ENCODE results near the gene FBXO31.

FBXO31 gene

DNA sequence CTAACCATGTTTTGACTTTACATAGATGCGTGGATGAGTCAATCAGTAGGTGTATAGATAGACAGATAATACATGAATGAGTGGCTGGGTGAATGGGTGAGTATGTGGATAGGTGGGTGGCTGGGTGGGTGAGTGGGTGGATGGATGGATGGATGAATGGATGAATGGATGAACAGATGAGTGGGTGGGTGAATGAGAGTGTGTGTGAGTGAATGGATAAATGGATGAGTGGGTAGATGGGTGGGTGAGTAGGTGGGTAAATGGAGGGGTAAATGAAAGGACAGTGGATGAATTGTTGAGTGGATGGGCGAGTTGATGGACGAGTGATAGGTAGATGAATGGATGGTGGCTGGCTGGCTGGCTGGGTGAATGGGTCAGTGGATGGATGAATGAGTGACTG is 89.6 kb downstream of the FBXO31 start:
- DNase-seq (ENCODE audit: extremely low read depth in 1 of 2, low read depth in 1 of 2) = no peak

DNA sequence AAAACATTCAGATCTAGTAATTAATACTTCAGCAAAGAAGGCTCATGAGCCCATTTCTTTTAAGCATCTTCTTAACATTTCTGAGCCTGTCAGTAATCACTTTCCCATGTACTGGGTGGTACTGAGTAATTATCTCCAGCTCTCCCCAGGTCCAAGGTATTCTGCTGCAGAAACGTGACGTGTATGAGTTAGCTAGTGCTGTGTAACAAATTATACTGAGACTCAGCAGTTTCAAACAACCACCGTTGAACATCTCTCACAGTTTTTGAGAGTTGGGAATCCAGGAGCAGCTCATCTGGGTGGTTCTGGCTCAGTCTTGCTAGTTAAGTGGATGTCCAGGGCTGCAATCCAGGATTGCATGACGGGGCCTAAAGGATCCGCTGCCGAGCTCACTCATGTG is 91.6 kb downstream of the FBXO31 start:
- DNase-seq (ENCODE audit: extremely low read depth in 1 of 2, low read depth in 1 of 2) = no peak

DNA sequence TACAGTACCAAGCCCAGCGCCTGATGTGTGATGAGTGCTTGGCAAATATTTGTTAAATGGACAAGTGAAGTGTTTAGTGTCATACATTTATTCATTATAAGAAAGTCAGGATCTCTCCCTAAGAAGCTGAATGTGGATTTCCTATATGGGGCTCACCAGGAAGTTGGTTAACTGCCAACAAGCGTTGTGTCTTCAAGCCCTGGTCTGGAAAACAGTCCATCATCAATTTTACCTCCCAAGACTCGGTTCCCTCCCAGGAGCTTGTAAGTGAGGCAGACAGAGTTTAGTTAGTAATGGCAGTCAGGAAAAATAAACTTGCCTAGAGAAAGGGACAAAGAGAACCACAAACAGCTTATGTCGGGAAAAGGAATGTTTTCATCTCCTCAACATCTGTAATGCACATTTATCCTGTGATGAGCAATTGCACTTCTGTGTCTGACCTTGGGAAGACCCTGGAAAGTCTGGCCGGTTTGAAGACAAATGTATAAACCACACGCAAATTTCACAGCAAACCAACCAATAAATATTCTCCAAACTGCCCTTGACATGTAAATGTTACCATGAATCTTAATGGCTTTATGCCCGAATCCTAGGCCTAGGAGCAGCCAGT is 94.7 kb downstream of the FBXO31 start:
- no peak for DNase-seq (ENCODE audit: extremely low read depth in 1 of 2, low read depth in 1 of 2)

DNA sequence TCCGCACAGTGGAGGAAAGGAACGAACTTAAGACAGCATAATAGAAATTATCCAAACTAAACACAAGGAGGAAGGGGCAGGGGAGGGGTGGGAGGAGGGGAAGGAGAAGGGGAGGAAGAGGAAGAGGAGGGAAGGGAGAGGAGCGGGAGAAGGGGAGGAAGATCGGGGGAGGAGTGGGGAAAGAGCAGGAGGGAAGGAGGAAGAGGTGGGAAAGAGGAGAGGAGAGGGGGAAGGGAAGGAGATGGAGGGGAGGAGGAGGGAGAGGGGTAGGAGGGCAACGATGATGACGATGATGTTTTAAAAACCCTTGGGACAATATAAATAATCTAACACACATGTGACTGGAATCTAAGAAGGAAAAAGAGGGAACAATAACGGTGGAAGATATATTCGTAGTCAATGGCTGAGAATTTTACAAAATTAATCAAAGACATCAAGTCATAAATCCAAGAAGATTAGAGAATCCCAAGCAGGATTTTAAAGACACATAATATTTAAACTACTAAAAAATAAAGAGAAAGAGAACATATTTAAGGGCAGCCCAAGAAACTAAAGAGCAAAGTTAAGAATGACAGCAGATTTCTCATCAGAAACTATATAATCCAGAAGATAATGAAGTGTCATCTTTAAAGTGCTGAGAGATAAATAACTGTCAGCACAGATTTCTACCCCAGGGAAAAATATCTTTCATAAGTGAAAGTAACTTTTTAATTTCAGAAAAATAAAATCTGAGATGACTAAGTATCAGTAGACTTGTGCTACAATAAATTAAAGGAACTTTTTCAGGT is 96.5 kb downstream of the FBXO31 start:
- no peak for DNase-seq (ENCODE audit: extremely low read depth in 1 of 2, low read depth in 1 of 2)

DNA sequence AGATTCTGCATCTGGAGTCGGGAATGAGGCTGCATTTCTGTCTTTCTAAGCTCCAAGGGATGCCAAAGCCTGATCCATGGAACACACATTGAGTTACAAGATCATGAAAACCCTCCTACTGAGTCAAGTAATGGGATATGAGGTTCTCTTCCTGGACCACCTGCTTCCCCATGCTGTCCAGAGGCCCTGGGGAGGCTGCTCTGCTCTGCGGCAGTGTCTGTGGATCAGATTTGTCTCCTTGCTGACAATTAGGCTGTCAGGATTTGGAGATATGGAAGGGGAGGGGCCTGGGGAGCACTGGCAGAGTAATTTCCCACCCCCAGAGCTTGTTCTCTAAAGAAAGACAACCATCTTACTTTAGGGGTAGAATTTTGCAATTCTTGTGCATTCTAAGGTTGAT is 99.4 kb downstream of the FBXO31 start:
- no peak for DNase-seq (ENCODE audit: extremely low read depth in 1 of 2, low read depth in 1 of 2)

DNA sequence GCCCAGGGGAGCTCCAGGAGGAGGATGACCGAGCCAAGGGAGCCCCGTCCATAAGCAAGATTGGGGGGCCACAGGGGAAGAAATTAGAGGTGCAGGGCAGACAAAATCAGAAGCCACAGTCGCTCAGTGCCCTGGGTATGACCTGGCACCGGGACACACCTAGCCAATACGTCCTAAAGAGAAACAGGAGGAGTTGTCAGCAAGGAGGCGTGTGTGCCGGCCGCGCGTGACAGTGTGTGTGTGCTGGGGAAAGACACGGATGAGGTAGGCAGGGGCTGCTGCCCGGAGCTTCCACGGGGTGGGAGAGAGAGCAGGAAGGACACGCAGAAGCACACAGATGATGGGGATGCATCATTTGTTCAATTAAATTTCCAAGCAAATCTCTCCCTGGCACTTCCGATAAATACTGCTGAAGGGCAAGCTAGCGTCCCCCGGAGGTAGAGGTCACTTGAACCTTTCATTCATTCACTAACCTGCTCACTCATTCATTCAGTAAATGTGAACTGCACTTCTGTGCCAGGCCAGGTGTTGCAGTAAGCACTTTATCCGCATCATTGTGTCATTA is 104.4 kb downstream of the FBXO31 start:
- DNase-seq (ENCODE audit: extremely low read depth in 1 of 2, low read depth in 1 of 2) = no peak

DNA sequence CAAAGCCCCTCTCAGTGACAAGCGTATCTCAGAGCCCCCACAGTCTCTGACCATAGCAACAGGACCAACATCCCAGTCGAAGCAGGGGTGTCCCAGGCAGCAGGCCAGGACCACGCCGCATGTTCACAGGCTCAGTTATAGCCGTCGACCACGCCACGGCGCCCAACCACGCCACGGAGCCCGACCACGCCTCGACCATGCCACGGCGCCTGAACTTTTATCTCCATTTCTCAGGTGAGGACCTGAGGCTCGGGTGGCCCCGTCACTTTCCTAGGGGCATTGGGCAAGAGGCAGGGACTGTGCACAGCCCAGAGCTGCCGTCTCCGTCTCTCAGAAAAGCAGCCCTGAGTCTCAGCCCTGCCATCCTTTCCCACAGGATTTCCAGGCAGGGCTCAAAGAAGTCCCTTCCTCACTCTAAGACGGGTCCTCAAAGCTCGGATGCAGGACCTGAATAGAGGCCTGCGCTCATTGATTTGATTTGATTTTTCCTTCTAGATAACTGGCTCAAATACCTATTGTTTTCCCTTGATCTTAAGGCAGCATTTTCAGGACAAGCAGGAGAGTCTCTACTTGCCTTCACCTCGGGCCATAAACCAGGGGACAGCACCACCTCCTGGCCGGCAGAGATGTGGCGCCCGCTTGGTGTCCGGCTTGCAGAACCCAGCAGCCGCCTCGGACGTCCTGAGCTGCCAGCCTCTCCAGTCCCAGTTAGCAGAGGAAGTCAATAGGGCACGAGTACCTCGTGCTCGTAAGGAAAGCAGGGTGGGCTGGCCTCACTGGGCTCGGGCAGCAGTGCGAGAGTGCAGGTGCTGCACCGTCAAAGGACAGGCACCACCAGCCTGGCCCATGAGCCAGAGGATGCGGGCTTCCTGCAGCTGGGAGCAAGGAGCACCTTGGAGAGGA is 105.1 kb downstream of the FBXO31 start:
- peak in 1 of 2 donors; percentile 11 for DNase-seq (ENCODE audit: extremely low read depth in 1 of 2, low read depth in 1 of 2)

Data from activated CD8-positive, alpha-beta memory T cell treated with anti-CD3 and anti-CD28 coated beads for 1 hour (primary cell).